Smooth muscle cell of the brain vasculature (primary cell): ENCODE data around the gene TMEM231.
"Not testable (repeated sequence)": the region's sequence is repeated elsewhere in the genome, so short reads cannot be mapped to it uniquely, and the experiment has no call there.

Experiments used
- DNase-seq: peaks from one replicate; pipeline ENCODE4 v3.0.0-alpha.2; 2012; ENCODE audit warnings: low read depth, low spot score

TMEM231 gene

GRCh38 chr16:75532791-75533190, 23.3 kb downstream of the TMEM231 start:
- no peak for DNase-seq

GRCh38 chr16:75532142-75532765, 23.8 kb downstream of the TMEM231 start:
- DNase-seq, result no peak

GRCh38 chr16:75529959-75530358, 26.1 kb downstream of the TMEM231 start:
- DNase-seq, result no peak

- no peak for DNase-seq
Measured at GRCh38 chr16:75529056-75529905, 26.8 kb downstream of the TMEM231 start.

GRCh38 chr16:75527825-75528299, 28.2 kb downstream of the TMEM231 start:
- DNase-seq, result no peak

GRCh38 chr16:75526032-75526790, 29.8 kb downstream of the TMEM231 start:
- DNase-seq, result no peak

- no peak for DNase-seq
Measured at GRCh38 chr16:75519175-75519574, 36.9 kb downstream of the TMEM231 start.

GRCh38 chr16:75516189-75516966, 39.7 kb downstream of the TMEM231 start:
- DNase-seq, result not testable (repeated sequence)

- DNase-seq, result no peak
Measured at GRCh38 chr16:75514296-75514695, 41.8 kb downstream of the TMEM231 start.

GRCh38 chr16:75506574-75506973, 49.5 kb downstream of the TMEM231 start:
- DNase-seq, result no peak

- no peak for DNase-seq
Measured at GRCh38 chr16:75506107-75506506, 49.9 kb downstream of the TMEM231 start.

GRCh38 chr16:75503801-75504200, 52.3 kb downstream of the TMEM231 start:
- no peak for DNase-seq

GRCh38 chr16:75502916-75503605, 53.0 kb downstream of the TMEM231 start:
- no peak for DNase-seq

- DNase-seq, result not testable (repeated sequence)
Measured at GRCh38 chr16:75501820-75502219, 54.2 kb downstream of the TMEM231 start.

- DNase-seq, result no peak
Measured at GRCh38 chr16:75501359-75501758, 54.7 kb downstream of the TMEM231 start.

GRCh38 chr16:75498605-75499322, 57.3 kb downstream of the TMEM231 start:
- not testable (repeated sequence) for DNase-seq

- DNase-seq, result no peak
Measured at GRCh38 chr16:75497558-75497957, 58.5 kb downstream of the TMEM231 start.

- DNase-seq, result no peak
Measured at GRCh38 chr16:75495076-75495674, 60.9 kb downstream of the TMEM231 start, which contains the start of gene CHST6. Gene CHST6 (minus strand): TSS chr16:75495441. CDS start chr16:75479828, 15,613 bp downstream.

- no peak for DNase-seq
Measured at GRCh38 chr16:75494661-75495075, 61.4 kb downstream of the TMEM231 start.

GRCh38 chr16:75494184-75494583, 61.9 kb downstream of the TMEM231 start:
- no peak for DNase-seq
